DOHH2 (cell line): ENCODE measurements around the gene FBLN1.

Experiments used
- H3F3A ChIP-seq: fragments of 200-600 bp; sonication (generic), shearing (Covaris generic); 2 replicates; pipeline ENCODE4 v1.6.0; 2016; ENCODE audit warnings: antibody characterized with exemption, mild to moderate bottlenecking; ENCODE audit not compliant: control insufficient read depth, insufficient read depth
- H3K27ac ChIP-seq: fragments of 200-600 bp; sonication (generic); 2 replicates; pipeline ENCODE4 v1.5.1; 2014; ENCODE audit warnings: low read depth, mild to moderate bottlenecking, low read length, moderate library complexity
- H3K27me3 ChIP-seq: fragments of 200-600 bp; sonication (generic); 2 replicates; pipeline ENCODE4 v1.6.1; 2014; ENCODE audit warnings: mild to moderate bottlenecking, low read length, mixed read lengths; ENCODE audit not compliant: control insufficient read depth
- H3K36me3 ChIP-seq: fragments of 200-600 bp; sonication (generic); 2 replicates; pipeline ENCODE4 v1.6.1; 2014; ENCODE audit warnings: mild to moderate bottlenecking, low read length, moderate library complexity, mixed read lengths; ENCODE audit not compliant: control insufficient read depth
- H3K4me1 ChIP-seq: fragments of 200-600 bp; sonication (generic); 2 replicates; pipeline ENCODE4 v1.6.1; 2014; ENCODE audit warnings: mild to moderate bottlenecking, low read length, mixed read lengths; ENCODE audit not compliant: control insufficient read depth
- H3K4me2 ChIP-seq: fragments of 200-600 bp; sonication (generic); 2 replicates; pipeline ENCODE4 v1.6.0; 2014; ENCODE audit warnings: mild to moderate bottlenecking, low read length, moderate library complexity
- H3K4me3 ChIP-seq: fragments of 200-600 bp; sonication (generic); 2 replicates; pipeline ENCODE4 v1.5.1; 2014; ENCODE audit warnings: mild to moderate bottlenecking, low read length, mixed read lengths
- H3K79me2 ChIP-seq: fragments of 200-600 bp; sonication (generic); 2 replicates; pipeline ENCODE4 v1.6.1; 2014; ENCODE audit warnings: mild to moderate bottlenecking, low read length, mixed read lengths; ENCODE audit not compliant: control insufficient read depth
- H3K9me2 ChIP-seq: fragments of 200-600 bp; sonication (generic); replicated peaks from 2 replicates; pipeline ENCODE4 v1.6.1; 2014; ENCODE audit warnings: mild to moderate bottlenecking, low read length, mixed read lengths; ENCODE audit not compliant: control insufficient read depth
- H3K9me3 ChIP-seq: fragments of 200-600 bp; sonication (generic); 2 replicates; pipeline ENCODE4 v1.6.1; 2014; ENCODE audit warnings: antibody characterized with exemption, low read length, mixed read lengths; ENCODE audit not compliant: control insufficient read depth, insufficient read depth
- H4K20me1 ChIP-seq: fragments of 200-600 bp; sonication (generic); 2 replicates; pipeline ENCODE4 v1.6.0; 2014; ENCODE audit warnings: low read depth, mild to moderate bottlenecking, antibody characterized with exemption, low read length, moderate library complexity; ENCODE audit not compliant: control insufficient read depth, insufficient read depth
- CTCF ChIP-seq: fragments of 200-600 bp; sonication (generic); IDR thresholded peaks from one replicate; pipeline ENCODE4 v1.5.1; 2014; ENCODE audit warnings: antibody characterized with exemption, mild to moderate bottlenecking, low read depth, low read length; ENCODE audit not compliant: poor library complexity, severe bottlenecking
- EZH2phosphoT487 ChIP-seq: fragments of 200-600 bp; sonication (generic); IDR thresholded peaks from 2 replicates; pipeline ENCODE4 v1.6.1; 2017; ENCODE audit warnings: borderline replicate concordance, mild to moderate bottlenecking, antibody characterized with exemption, low read length, moderate library complexity, mixed read lengths

The FBLN1 gene

DNA sequence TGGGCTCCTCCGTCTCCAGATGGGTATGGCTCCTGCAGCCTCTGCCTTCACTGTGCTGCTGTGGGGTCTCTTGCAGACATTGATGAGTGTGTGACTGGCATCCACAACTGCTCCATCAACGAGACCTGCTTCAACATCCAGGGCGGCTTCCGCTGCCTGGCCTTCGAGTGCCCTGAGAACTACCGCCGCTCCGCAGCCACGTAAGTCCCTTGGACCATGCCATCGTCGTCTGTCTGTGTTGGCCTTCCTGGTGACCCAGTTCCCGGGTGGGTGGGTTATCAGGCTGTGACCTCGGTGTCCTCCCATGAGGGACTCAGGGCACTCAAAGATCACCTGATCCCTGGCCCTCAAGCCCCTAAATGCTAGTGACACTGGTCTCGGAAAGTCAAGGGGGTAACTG lies 47.7 kb downstream of the FBLN1 start:
- no peaks in the 10 kb centered on the region for H3F3A ChIP-seq
- H3K4me2 ChIP-seq, result no peak overlapping the region
- H3K4me1 ChIP-seq, result no peaks in the 10 kb centered on the region
- H4K20me1 ChIP-seq, result no peaks in the 10 kb centered on the region
- H3K9me2 ChIP-seq, result no peaks in the 10 kb centered on the region
- no peaks in the 10 kb centered on the region for H3K27me3 ChIP-seq
- no peaks in the 10 kb centered on the region for H3K36me3 ChIP-seq
- H3K4me3 ChIP-seq, result no peak overlapping the region
- no peaks in the 10 kb centered on the region for H3K9me3 ChIP-seq
- TF ChIP-seq CTCF (no peak), EZH2phosphoT487 (no peak)
- no peaks in the 10 kb centered on the region for H3K79me2 ChIP-seq
- no peak overlapping the region for H3K27ac ChIP-seq

DNA sequence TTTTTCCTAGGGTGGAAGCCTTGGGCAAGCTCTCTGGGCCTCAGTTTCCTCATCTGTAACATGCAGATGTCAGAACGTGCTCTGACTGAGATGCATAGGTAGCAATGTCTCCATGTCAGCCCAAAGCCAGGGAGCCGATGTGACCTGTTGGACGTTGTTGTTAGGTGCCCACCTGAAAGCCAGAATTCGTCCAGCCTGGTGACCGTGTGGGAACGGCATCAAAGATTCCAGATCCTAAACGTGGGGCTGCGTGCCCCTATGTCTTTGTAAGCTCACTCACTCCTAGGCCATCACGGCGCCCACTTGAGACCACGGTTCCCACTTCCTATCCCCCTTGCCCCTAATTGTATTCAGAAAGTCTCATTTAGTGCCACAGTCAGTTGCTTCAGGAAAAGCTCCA lies 48.2 kb downstream of the FBLN1 start:
- H3K27ac ChIP-seq, result no peak overlapping the region
- H3K79me2 ChIP-seq, result no peaks in the 10 kb centered on the region
- no peaks in the 10 kb centered on the region for H3K9me3 ChIP-seq
- no peaks in the 10 kb centered on the region for H3K27me3 ChIP-seq
- H4K20me1 ChIP-seq, result no peaks in the 10 kb centered on the region
- H3K4me3 ChIP-seq, result no peak overlapping the region
- H3K4me2 ChIP-seq, result no peak overlapping the region
- no peak for TF ChIP-seq CTCF
- TF ChIP-seq EZH2phosphoT487, result no peak
- H3F3A ChIP-seq, result no peaks in the 10 kb centered on the region
- no peaks in the 10 kb centered on the region for H3K36me3 ChIP-seq
- H3K4me1 ChIP-seq, result no peaks in the 10 kb centered on the region
- no peaks in the 10 kb centered on the region for H3K9me2 ChIP-seq

- H3K4me3 ChIP-seq, result no peak overlapping the region
- H3F3A ChIP-seq, result no peaks in the 10 kb centered on the region
- no peak overlapping the region for H3K4me2 ChIP-seq
- no peaks in the 10 kb centered on the region for H3K79me2 ChIP-seq
- H3K9me2 ChIP-seq, result no peaks in the 10 kb centered on the region
- TF ChIP-seq EZH2phosphoT487, result no peak
- no peak for TF ChIP-seq CTCF
- H3K27me3 ChIP-seq, result no peaks in the 10 kb centered on the region
- H3K4me1 ChIP-seq, result no peaks in the 10 kb centered on the region
- H3K9me3 ChIP-seq, result no peaks in the 10 kb centered on the region
- H3K27ac ChIP-seq, result no peak overlapping the region
- no peaks in the 10 kb centered on the region for H3K36me3 ChIP-seq
- no peaks in the 10 kb centered on the region for H4K20me1 ChIP-seq
Measured at GRCh38 chr22:45551310-45552016, 48.8 kb downstream of the FBLN1 start.
